Activated CD4-positive, CD25-positive, alpha-beta regulatory T cell (primary cell): ENCODE results near the gene TAC4.
A peak's percentile ranks its signal among the peaks of the same experiment; 100 is the strongest.

Experiments used
- DNase-seq, 4 experiments: peaks; one replicate each; lab custom pipeline; 2025; lab: John Stamatoyannopoulos, UW

Gene TAC4

GRCh38 chr17:49872754-49873377 lies 25.0 kb upstream of the TAC4 start:
- no peak for DNase-seq

- no peak for DNase-seq
These were observed 23.3 kb upstream of the TAC4 start for GRCh38 chr17:49871211-49871610.

- DNase-seq, result no peak
These were observed 22.4 kb upstream of the TAC4 start for GRCh38 chr17:49870298-49870697.

GRCh38 chr17:49869038-49869374 lies 21.1 kb upstream of the TAC4 start:
- DNase-seq, result no peak

- no peak for DNase-seq
These were observed 19.1 kb upstream of the TAC4 start for GRCh38 chr17:49866882-49867413.

- DNase-seq, result no peak
These were observed 18.1 kb upstream of the TAC4 start for GRCh38 chr17:49866019-49866380.

GRCh38 chr17:49862781-49863331 lies 15.0 kb upstream of the TAC4 start:
- DNase-seq, result no peak

GRCh38 chr17:49861150-49861884 lies 13.4 kb upstream of the TAC4 start:
- peak; percentile 18 to 45 (median 36) for DNase-seq

GRCh38 chr17:49859991-49860953 lies 12.4 kb upstream of the TAC4 start:
- DNase-seq, result no peak

GRCh38 chr17:49858796-49859195 lies 10.9 kb upstream of the TAC4 start:
- no peak for DNase-seq

GRCh38 chr17:49854126-49854525 lies 6.3 kb upstream of the TAC4 start:
- DNase-seq, result no peak

- no peak for DNase-seq
These were observed 5.7 kb upstream of the TAC4 start for GRCh38 chr17:49853470-49854015.

- DNase-seq, result peak; percentile 40 to 65 (median 45)
These were observed 3.8 kb upstream of the TAC4 start for GRCh38 chr17:49851387-49852291.

GRCh38 chr17:49850772-49851386 lies 3.0 kb upstream of the TAC4 start:
- no peak for DNase-seq

GRCh38 chr17:49850218-49850610 lies 2.3 kb upstream of the TAC4 start:
- DNase-seq, result no peak

GRCh38 chr17:49848739-49849138 lies 870 bp upstream of the TAC4 start:
- no peak for DNase-seq

- DNase-seq, result no peak
These were observed 744 bp downstream of the TAC4 start for GRCh38 chr17:49846938-49847712.

GRCh38 chr17:49845321-49845720 lies 2.5 kb downstream of the TAC4 start:
- no peak for DNase-seq

GRCh38 chr17:49843774-49844350 lies 4.0 kb downstream of the TAC4 start:
- no peak for DNase-seq
